GM12878 (cell line): ENCODE measurements around the gene MRPS14. TPM values are rescaled to one million over a fixed set of nuclear protein-coding genes. Genes with fewer than 3 reads are reported as not detected.
"Not testable (repeated sequence)": the region's sequence is repeated elsewhere in the genome, so short reads cannot be mapped to it uniquely, and the experiment has no call there.

Experiments used
- ATAC-seq: fragments of 200-7000 bp; cut with Tn5 transposase; 3 replicates; pipeline ENCODE4 v1.9.1; 2020; ENCODE audit warnings: mild to moderate bottlenecking, moderate library complexity
- BruUV-seq: library from RNA; stranded (reverse); fragments of 400-500 nt; replicated peaks from 2 replicates; lab custom pipeline; 2021; lab: Mats Ljungman, UMichigan
- CTCF ChIA-PET: fragments of 300-600 bp; sonication (Branson Sonifier 250); formaldehyde crosslinking; extraction: SDS; loops from one replicate; lab custom pipeline; 2021; ENCODE audit warnings: inconsistent platforms; lab: Yijun Ruan, JAX
- POLR2A ChIA-PET: fragments of 350-600 bp; formaldehyde crosslinking; extraction: SDS; loops from one replicate; lab custom pipeline; 2021; ENCODE audit warnings: inconsistent platforms; lab: Charles Lee
- RAD21 ChIA-PET: fragments of 300-600 bp; sonication (Branson Sonifier 250); formaldehyde crosslinking; loops from one replicate; lab custom pipeline; 2023; ENCODE audit warnings: antibody characterized with exemption; ENCODE audit not compliant: unreplicated experiment; lab: Charles Lee
- SMC1A ChIA-PET: fragments of 300-600 bp; sonication (Branson Sonifier 250); formaldehyde crosslinking; loops from one replicate; lab custom pipeline; 2023; ENCODE audit not compliant: unreplicated experiment, uncharacterized antibody; lab: Charles Lee
- DNase-seq: peaks from one replicate; pipeline ENCODE4 v3.0.0-alpha.2; 2011; ENCODE audit warnings: low read depth, low spot score
- FAIRE-seq: peaks from 3 replicates; lab custom pipeline; 2011; peaks lifted over from hg19 to GRCh38; lab: Jason Lieb, UNC
- H2AFZ ChIP-seq: 2 replicates; pipeline ENCODE4 v1.6.0; 2011; ENCODE audit warnings: low read depth, low read length, control low read depth; ENCODE audit not compliant: control insufficient read depth
- H3K27ac ChIP-seq: 2 replicates; pipeline ENCODE4 v1.5.1; 2011; ENCODE audit warnings: control low read depth; ENCODE audit not compliant: control insufficient read depth, insufficient read depth
- H3K27me3 ChIP-seq, 2 experiments: replicated peaks in 1 of 2; 2 replicates each; pipeline versions ENCODE4 v1.6.0 to v1.6.1; 2011; ENCODE audit warnings: low read length in 1 of 2; ENCODE audit not compliant: control insufficient read depth in 2 of 2, insufficient read depth in 2 of 2
- H3K36me3 ChIP-seq, 2 experiments: 2 replicates each; pipeline ENCODE4 v1.5.1; 2011; ENCODE audit warnings: low read length in 1 of 2; ENCODE audit not compliant: control insufficient read depth in 2 of 2, insufficient read depth in 2 of 2
- H3K4me1 ChIP-seq: 2 replicates; pipeline ENCODE4 v1.6.1; 2011; ENCODE audit warnings: mild to moderate bottlenecking, low read length, moderate library complexity, mixed read lengths; ENCODE audit not compliant: control insufficient read depth, insufficient read depth
- H3K4me2 ChIP-seq: 2 replicates; pipeline ENCODE4 v1.6.0; 2011; ENCODE audit warnings: control low read depth; ENCODE audit not compliant: control insufficient read depth, insufficient read depth
- H3K4me3 ChIP-seq: fragments of 200-600 bp; sonication (generic); 2 replicates; pipeline ENCODE4 v1.5.1; 2016
- H3K79me2 ChIP-seq: 2 replicates; pipeline ENCODE4 v1.6.0; 2011; ENCODE audit warnings: low read length; ENCODE audit not compliant: control insufficient read depth, insufficient read depth
- H3K9ac ChIP-seq: 2 replicates; pipeline ENCODE4 v1.8.0; 2011; ENCODE audit warnings: low read length, control low read depth, mixed read lengths; ENCODE audit not compliant: control insufficient read depth, insufficient read depth
- H3K9me3 ChIP-seq: replicated peaks from 3 replicates; pipeline ENCODE4 v1.5.1; 2011; ENCODE audit warnings: mild to moderate bottlenecking, low read length; ENCODE audit not compliant: control insufficient read depth, insufficient read depth
- H4K20me1 ChIP-seq: 2 replicates; pipeline ENCODE4 v1.6.0; 2011; ENCODE audit not compliant: control insufficient read depth, insufficient read depth
- BCL11A ChIP-seq: IDR thresholded peaks from 2 replicates; pipeline ENCODE4 v1.6.1; 2011; ENCODE audit warnings: low read depth, low read length
- CEBPZ ChIP-seq: fragments of 150-350 bp; IDR thresholded peaks from 2 replicates; pipeline ENCODE4 v1.6.1; 2016; ENCODE audit warnings: low read depth, low read length
- E2F4 ChIP-seq: IDR thresholded peaks from 2 replicates; pipeline ENCODE4 v1.6.1; 2012; ENCODE audit warnings: low read depth, low read length, improper control_type of control experiment
- FOS ChIP-seq: IDR thresholded peaks from 3 replicates; pipeline ENCODE4 v1.6.1; 2011; ENCODE audit warnings: borderline replicate concordance; ENCODE audit not compliant: insufficient read length; ENCODE audit errors: extremely low read depth
- LARP7 ChIP-seq: fragments of 450-650 bp; IDR thresholded peaks from 2 replicates; pipeline ENCODE4 v1.6.1; 2017; ENCODE audit warnings: mild to moderate bottlenecking
- REST ChIP-seq: IDR thresholded peaks from 2 replicates; pipeline ENCODE4 v1.6.1; 2012; ENCODE audit warnings: mild to moderate bottlenecking, low read depth, low read length
- SIN3A ChIP-seq: IDR thresholded peaks from 2 replicates; pipeline ENCODE4 v1.6.1; 2012; ENCODE audit warnings: low read depth, low read length, improper control_type of control experiment
- TAF1 ChIP-seq: IDR thresholded peaks from 2 replicates; pipeline ENCODE4 v1.6.1; 2011; ENCODE audit warnings: mild to moderate bottlenecking, low read depth, low read length, borderline replicate concordance
- TCF7 ChIP-seq: IDR thresholded peaks from 2 replicates; pipeline ENCODE4 v1.6.1; 2014; ENCODE audit warnings: antibody characterized with exemption, borderline replicate concordance
- WGBS: methylation state at CpG from one replicate; pipeline ENCODE4 v1.1.6; 2016; ENCODE audit warnings: low lambda C conversion rate; ENCODE audit not compliant: insufficient replicate concordance, insufficient coverage; ENCODE audit errors: missing lambda C conversion rate; 5-methylcytosine and 5-hydroxymethylcytosine counted together
- in situ Hi-C: fragments of 300-500 bp; cut with MboI; formaldehyde crosslinking; loops from 9 replicates; pipeline ENCODE4 v1.14.3; 2018; ENCODE audit warnings: mixed read lengths
- intact Hi-C: fragments of 100-400 bp; cut with micrococcal nuclease; formaldehyde crosslinking; loops from one replicate; pipeline ENCODE4 v1.14.2; 2022; ENCODE audit not compliant: unreplicated experiment
- polyA plus RNA-seq, 11 experiments: library from polyadenylated mRNA; depleted of rRNA in 4 of 11; unstranded in 6 of 11; stranded (reverse) in 5 of 11; fragments of >200 nt; fragmentation: Nextera tagmentation in 4 of 11; fragmentation: Illumina TruSeq in 1 of 11; extraction: Ambion mirVana in 4 of 11; extraction: Trizol in 1 of 11; gene quantifications; 1 replicate in 1 of 11; 2 replicates in 10 of 11; pipeline versions ENCODE4 v1.2.1 to v1.2.3, GENCODE V29; 2011 to 2016; ENCODE audit warnings: inconsistent platforms in 2 of 11, missing spikeins in 2 of 11, low read depth in 1 of 11
- total RNA-seq, 4 experiments: library from RNA; depleted of rRNA in 3 of 4; stranded (reverse); fragments of >200 nt in 3 of 4; fragmentation: Illumina TruSeq in 1 of 4; extraction: Trizol in 1 of 4; gene quantifications; 2 replicates each; pipeline versions ENCODE4 v1.2.1 to v1.2.3, GENCODE V29; 2013 to 2021

The MRPS14 gene
- total and polyA plus RNA-seq, 10 of the 15 experiments (the other 5 are each of a cell fraction or from before 2014, with no cell fraction given), result 31.1 to 224 (median 50.4) TPM

GRCh38 chr1:175045097-175045496 lies 21.9 kb upstream of the MRPS14 start (continued):
- TF ChIP-seq REST, result no peak
- no peak for TF ChIP-seq E2F4
- TF ChIP-seq TAF1, result no peak
- no peak for TF ChIP-seq SIN3A
- TF ChIP-seq BCL11A, result no peak
- no peak for TF ChIP-seq CEBPZ
- no peak for TF ChIP-seq TCF7
- TF ChIP-seq FOS, result no peak
- TF ChIP-seq LARP7, result no peak

- 82% methylated on average over 18 of the region's 18 CpGs for WGBS
- in situ Hi-C loops, result loop anchor here (5.0 kb wide), 1 partner anchor 278 kb away; no protein-coding TSS in a partner anchor
- H3K9me3 ChIP-seq, result not testable (repeated sequence)
Measured at GRCh38 chr1:175044591-175044990, 21.4 kb upstream of the MRPS14 start.

More at GRCh38 chr1:175044591-175044990, 21.4 kb upstream of the MRPS14 start:
- BruUV-seq, DNase-seq, intact Hi-C loops, RAD21 ChIA-PET, CTCF ChIA-PET, H3K27ac ChIP-seq, FAIRE-seq, H3K4me3 ChIP-seq, H2AFZ ChIP-seq, H3K4me2 ChIP-seq, H3K27me3 ChIP-seq, ATAC-seq, H3K36me3 ChIP-seq, POLR2A ChIA-PET, H3K4me1 ChIP-seq, SMC1A ChIA-PET, H3K79me2 ChIP-seq, H4K20me1 ChIP-seq, H3K9ac ChIP-seq: not testable (repeated sequence)
